Stimulated activated naive B cell treated with anti-CD40 and anti-IgM and Interleukin-4, amounts not matched to agents 10 μg/mL and 1 μg/mL and 100 μg/mL, for 72 hours (primary cell): ENCODE results near the gene DYSF.

ENCODE experiments used
- ATAC-seq, 2 donors: fragments of 150-1000 bp; cut with Tn5 transposase; replicated peaks; 2 replicates each; pipeline ENCODE4 v1.10.0; 2021; ENCODE audit warnings: moderate library complexity in 1 of 2
- DNase-seq: peaks from one replicate; pipeline ENCODE4 v3.0.0; 2021
- H3K27ac Mint-ChIP-seq: one replicate; pipeline ENCODE4 v1.8.0; 2022; ENCODE audit warnings: mild to moderate bottlenecking, mixed read lengths
- H3K27me3 Mint-ChIP-seq, 2 donors: one replicate each; pipeline ENCODE4 v1.8.0; 2022; ENCODE audit warnings: mixed read lengths in 2 of 2
- H3K36me3 Mint-ChIP-seq, 2 donors: one replicate each; pipeline ENCODE4 v1.8.0; 2022; ENCODE audit warnings: mixed read lengths in 2 of 2, mild to moderate bottlenecking in 1 of 2
- H3K4me1 Mint-ChIP-seq, 2 donors: one replicate each; pipeline ENCODE4 v1.8.0; 2022; ENCODE audit warnings: mixed read lengths in 2 of 2, mild to moderate bottlenecking in 1 of 2
- H3K4me3 Mint-ChIP-seq, 2 donors: one replicate each; pipeline ENCODE4 v1.8.0; 2022; ENCODE audit warnings: mild to moderate bottlenecking in 2 of 2, mixed read lengths in 2 of 2, moderate library complexity in 1 of 2
- H3K9me3 Mint-ChIP-seq, 2 donors: one replicate each; pipeline ENCODE4 v1.8.0; 2022; ENCODE audit warnings: mixed read lengths in 2 of 2, mild to moderate bottlenecking in 1 of 2

The DYSF gene

DNA sequence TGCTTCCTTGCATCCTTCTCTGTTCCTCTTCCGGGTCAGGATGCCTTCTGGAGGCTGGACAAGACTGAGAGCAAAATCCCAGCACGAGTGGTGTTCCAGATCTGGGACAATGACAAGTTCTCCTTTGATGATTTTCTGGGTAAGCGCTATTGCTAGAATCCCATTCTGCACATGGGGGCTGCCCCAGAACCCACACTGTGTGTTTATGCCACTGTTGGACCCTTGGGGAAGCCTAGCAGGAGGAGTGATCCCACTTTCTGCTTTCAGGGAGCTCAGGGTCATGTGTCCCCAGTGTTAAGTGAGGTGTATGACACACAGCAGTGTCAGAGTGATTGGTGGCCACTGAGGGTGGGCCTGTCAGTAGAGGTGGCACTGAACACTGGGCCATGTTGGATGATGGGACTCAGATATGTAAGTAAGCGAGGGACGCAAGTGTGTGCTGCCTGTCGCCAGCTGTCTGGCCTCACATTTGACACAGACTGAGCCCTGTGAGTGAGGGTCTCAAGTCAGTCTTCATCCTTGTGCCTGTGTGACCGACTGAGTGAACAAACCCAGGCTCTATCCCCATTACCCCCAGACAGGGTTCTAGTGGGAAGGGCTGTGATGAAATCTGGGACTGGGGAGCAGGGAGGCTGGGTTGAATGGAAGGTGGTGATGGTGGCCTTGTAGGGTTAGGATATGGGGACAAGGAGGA is 220.9 kb downstream of the DYSF start:
- no peaks in the 10 kb centered on the region for H3K9me3 Mint-ChIP-seq
- DNase-seq = no peak

DNA sequence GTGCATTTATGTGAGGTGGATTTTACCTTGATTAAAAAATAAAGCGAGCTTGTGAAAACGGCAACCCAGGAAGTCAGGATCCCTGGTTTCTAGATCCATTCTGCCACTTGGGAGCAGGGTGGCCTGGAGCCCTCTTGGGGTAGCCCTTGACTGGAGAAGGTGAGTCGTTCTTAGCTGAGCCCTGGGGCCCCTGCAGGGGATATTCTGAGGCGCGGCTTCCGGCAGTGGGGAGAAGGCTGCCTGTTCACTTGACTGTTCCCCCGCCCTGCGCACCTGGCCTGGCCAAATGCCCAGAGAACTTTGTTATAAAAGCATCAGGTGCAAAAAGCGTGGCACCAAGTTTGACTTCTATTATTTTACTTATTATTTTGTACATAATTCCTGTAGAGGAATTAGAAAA is 221.9 kb downstream of the DYSF start:
- Mint-ChIP-seq H3K36me3 (no peaks in the 10 kb centered on the region), H3K27me3 (peaks cover 18 to 22% of the 10 kb centered on the region in 2 donors), H3K27ac (no peak overlapping the region), H3K9me3 (no peaks in the 10 kb centered on the region), H3K4me1 (no peaks in the 10 kb centered on the region), H3K4me3 (no peak overlapping the region)
- ATAC-seq = no peak
- DNase-seq = no peak

More for the DNA sequence above, 220.9 kb downstream of the DYSF start:
- no peak for ATAC-seq
- H3K27ac Mint-ChIP-seq = no peak overlapping the region
- H3K4me1 Mint-ChIP-seq = no peaks in the 10 kb centered on the region
- no peaks in the 10 kb centered on the region for H3K36me3 Mint-ChIP-seq
- H3K4me3 Mint-ChIP-seq = no peak overlapping the region
- peaks cover 22 to 23% of the 10 kb centered on the region in 2 donors for H3K27me3 Mint-ChIP-seq

DNA sequence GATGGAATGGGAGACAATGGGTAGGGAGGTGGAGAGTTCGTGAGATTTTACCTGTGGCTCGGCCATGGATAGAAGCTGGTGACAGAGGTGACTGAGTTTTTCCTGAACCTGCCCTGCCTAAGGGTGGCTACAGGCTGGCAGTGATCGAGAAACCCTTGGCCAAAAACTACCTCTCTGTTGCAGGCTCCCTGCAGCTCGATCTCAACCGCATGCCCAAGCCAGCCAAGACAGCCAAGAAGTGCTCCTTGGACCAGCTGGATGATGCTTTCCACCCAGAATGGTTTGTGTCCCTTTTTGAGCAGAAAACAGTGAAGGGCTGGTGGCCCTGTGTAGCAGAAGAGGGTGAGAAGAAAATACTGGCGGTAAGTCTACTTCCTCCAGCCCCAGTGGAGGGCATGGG is 225.5 kb downstream of the DYSF start:
- ATAC-seq (no peak), DNase-seq (no peak)
- Mint-ChIP-seq H3K27ac (no peak overlapping the region), H3K4me3 (no peak overlapping the region), H3K36me3 (no peaks in the 10 kb centered on the region), H3K4me1 (no peaks in the 10 kb centered on the region), H3K9me3 (no peaks in the 10 kb centered on the region), H3K27me3 (peaks cover 11 to 24% of the 10 kb centered on the region in 2 donors)

DNA sequence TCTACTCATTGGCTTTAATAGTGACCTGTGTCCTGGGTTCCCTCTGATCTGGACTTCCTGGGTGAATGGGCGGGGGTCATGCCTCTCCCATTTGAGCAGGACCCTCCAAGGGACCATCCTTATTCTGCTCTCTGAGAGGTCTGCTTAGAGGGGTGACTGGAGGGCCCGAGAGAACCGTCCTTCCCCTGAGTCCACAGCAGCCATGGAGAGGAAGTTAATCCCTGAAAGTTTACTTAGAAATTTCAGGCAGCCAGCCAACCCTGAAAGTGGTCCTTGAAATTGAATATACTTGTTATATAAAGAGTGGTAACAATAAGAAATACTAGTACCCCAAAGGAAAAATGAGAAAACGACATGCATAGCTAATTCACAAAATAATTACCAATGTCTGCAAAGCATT is 226.1 kb downstream of the DYSF start:
- ATAC-seq (no peak), DNase-seq (no peak)
- no peaks in the 10 kb centered on the region for H3K9me3 Mint-ChIP-seq
- no peaks in the 10 kb centered on the region for H3K36me3 Mint-ChIP-seq
- peaks cover 6 to 18% of the 10 kb centered on the region in 2 donors for H3K27me3 Mint-ChIP-seq
- no peaks in the 10 kb centered on the region for H3K4me1 Mint-ChIP-seq
- H3K4me3 Mint-ChIP-seq = no peak overlapping the region
- no peak overlapping the region for H3K27ac Mint-ChIP-seq

DNA sequence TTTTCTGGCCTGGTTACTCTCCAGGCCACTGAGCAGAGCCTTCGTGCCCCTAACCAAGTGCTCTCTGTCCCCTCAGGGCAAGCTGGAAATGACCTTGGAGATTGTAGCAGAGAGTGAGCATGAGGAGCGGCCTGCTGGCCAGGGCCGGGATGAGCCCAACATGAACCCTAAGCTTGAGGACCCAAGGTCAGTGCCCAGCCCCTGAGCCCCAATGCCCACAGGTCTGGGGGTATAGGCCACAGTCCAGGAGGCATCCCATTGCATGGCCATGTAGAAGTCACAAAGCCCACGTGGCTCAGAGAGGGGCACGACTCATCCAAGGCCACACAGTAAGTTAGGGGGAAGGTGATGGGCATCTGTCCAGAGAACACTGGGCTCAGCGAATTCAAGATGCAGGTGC is 227.6 kb downstream of the DYSF start:
- Mint-ChIP-seq H3K36me3 (no peaks in the 10 kb centered on the region), H3K4me1 (no peaks in the 10 kb centered on the region), H3K4me3 (no peak overlapping the region), H3K27me3 (peaks cover 0 to 14% of the 10 kb centered on the region in 2 donors), H3K9me3 (no peaks in the 10 kb centered on the region), H3K27ac (no peak overlapping the region)
- DNase-seq = no peak
- ATAC-seq = no peak

DNA sequence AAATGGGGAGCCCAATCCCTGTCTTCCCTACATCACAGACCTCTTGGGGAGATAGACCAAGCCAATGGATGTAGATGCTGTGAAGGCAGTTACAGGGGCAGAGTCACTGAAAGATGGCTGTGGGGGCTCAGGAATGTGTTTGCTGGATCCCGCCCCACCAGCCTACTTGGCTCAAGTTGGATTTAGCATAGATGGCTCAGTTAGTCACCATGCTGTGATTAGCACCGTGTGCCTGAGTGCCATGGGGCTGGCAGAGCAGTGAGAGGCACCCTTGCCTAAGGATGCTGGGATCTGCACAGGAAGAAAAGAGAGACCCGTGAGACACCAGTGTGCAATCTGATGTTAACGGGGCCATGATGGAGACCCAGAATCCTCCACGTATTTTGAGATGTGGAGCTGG is 228.3 kb downstream of the DYSF start:
- no peaks in the 10 kb centered on the region for H3K9me3 Mint-ChIP-seq
- H3K27me3 Mint-ChIP-seq = peaks cover 0 to 14% of the 10 kb centered on the region in 2 donors
- no peak for DNase-seq
- no peak overlapping the region for H3K27ac Mint-ChIP-seq
- H3K36me3 Mint-ChIP-seq = no peaks in the 10 kb centered on the region
- no peak overlapping the region for H3K4me3 Mint-ChIP-seq
- no peaks in the 10 kb centered on the region for H3K4me1 Mint-ChIP-seq
- no peak for ATAC-seq

DNA sequence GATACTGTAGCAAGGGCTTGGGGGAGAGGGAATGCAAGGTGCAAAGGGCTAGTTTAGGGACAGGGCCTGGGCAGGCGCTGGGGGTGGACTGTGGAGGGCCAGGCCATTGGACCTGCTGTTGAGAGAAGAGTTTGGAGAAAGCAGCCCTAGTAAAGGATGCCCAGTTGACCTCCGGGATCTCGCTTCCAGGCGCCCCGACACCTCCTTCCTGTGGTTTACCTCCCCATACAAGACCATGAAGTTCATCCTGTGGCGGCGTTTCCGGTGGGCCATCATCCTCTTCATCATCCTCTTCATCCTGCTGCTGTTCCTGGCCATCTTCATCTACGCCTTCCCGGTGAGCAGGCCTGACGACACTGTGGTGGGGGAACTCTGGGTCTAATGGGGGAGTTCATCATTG is 229.0 kb downstream of the DYSF start:
- Mint-ChIP-seq H3K9me3 (no peaks in the 10 kb centered on the region), H3K27me3 (peaks cover 0 to 14% of the 10 kb centered on the region in 2 donors), H3K4me1 (no peaks in the 10 kb centered on the region), H3K4me3 (no peak overlapping the region), H3K27ac (no peak overlapping the region), H3K36me3 (no peaks in the 10 kb centered on the region)
- ATAC-seq = no peak
- DNase-seq = no peak

DNA sequence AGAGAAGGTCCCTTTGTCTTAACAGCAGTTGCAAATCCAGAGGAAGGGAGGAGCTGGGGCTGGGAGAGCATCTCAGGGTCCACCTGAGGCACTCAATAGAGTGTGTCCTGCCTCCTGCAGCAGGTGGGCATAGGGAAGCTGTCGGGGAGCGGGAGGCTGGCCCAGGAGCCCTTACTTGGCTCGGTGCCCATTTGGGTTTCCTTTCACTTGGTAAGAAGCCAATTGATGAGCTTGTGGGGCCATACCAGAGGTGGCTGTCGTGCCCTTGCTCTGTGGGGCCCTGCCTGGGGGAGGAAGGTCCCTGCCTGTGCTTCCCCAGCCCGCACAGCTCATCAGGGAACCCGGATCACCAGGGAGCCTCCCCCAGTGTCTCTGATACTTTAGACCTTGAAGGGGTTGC is 229.7 kb downstream of the DYSF start:
- H3K27me3 Mint-ChIP-seq = peaks cover 0 to 14% of the 10 kb centered on the region in 2 donors
- peaks cover 0 to 5% of the 10 kb centered on the region in 2 donors for H3K9me3 Mint-ChIP-seq
- DNase-seq (no peak), ATAC-seq (no peak)
- no peaks in the 10 kb centered on the region for H3K4me1 Mint-ChIP-seq
- H3K4me3 Mint-ChIP-seq = no peak overlapping the region
- H3K27ac Mint-ChIP-seq = no peak overlapping the region
- no peaks in the 10 kb centered on the region for H3K36me3 Mint-ChIP-seq

DNA sequence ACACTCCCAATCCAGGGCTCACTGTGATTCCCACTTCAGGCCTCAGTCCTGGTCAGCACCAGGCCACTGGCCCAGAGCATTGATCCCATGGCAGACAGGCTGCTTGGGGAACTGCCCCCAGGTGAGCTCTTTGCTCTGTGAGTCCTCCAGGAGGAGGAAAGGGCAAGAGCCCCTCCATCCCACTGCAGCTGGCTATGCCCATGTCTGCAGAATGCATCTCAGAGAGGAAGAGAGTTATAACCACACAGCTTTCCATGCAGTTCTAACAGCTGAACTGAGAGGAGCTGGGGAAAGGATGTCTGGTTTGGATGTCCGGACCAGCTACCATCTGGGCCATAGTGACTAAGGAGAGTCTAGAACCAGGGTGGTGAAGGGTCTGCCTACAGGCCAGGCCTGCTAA is 230.3 kb downstream of the DYSF start:
- H3K4me3 Mint-ChIP-seq = no peak overlapping the region
- no peaks in the 10 kb centered on the region for H3K36me3 Mint-ChIP-seq
- no peaks in the 10 kb centered on the region for H3K4me1 Mint-ChIP-seq
- no peak overlapping the region for H3K27ac Mint-ChIP-seq
- ATAC-seq (no peak), DNase-seq (no peak)
- H3K9me3 Mint-ChIP-seq = peaks cover 3 to 8% of the 10 kb centered on the region in 2 donors
- H3K27me3 Mint-ChIP-seq = peaks cover 4 to 10% of the 10 kb centered on the region in 2 donors

DNA sequence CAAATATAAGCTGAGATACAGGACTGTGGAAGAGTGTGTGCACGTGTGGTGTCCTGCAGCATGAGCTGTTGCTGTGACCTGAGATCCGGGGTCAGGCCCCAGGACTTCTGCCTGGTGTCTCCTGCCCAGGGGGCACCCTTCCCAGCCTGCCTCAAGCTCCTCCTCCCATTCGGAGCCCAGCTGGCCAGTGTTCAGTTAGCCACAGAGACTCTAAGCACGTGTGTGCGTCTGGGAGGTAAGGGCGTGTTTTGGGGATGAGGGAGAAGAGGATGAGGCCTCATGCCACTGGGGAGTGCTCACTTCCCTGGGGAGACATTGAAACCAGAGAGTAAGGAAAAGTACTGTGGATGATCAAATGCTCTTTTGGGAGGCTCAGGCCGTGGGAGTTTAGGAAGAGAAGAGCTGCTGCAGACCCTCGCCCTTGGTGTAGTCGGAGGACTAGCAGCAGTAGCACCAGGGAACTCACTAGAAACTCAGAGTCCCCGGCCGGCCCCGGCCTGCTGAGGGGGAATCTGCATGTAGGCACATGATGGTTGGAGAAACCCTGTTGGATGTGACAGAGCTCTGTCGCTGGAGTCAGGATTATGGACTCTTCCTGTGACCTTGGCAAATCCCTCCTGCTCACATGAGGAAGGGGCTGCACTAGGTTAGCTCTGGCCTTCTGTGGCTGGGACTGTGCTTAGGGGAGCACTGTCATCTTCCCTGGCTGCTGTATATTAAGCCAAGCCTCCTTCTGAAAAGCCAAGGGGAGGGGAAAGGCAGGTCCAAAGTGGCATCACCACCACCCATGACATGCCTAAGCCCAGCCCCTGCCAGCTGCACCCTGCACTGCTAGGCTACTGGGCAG is 231.1 kb downstream of the DYSF start:
- peaks cover 3 to 9% of the 10 kb centered on the region in 2 donors for H3K9me3 Mint-ChIP-seq
- H3K4me3 Mint-ChIP-seq = no peak overlapping the region
- DNase-seq (no peak), ATAC-seq (no peak)
- no peaks in the 10 kb centered on the region for H3K36me3 Mint-ChIP-seq
- no peak overlapping the region for H3K27ac Mint-ChIP-seq
- no peaks in the 10 kb centered on the region for H3K4me1 Mint-ChIP-seq
- peaks cover 5 to 7% of the 10 kb centered on the region in 2 donors for H3K27me3 Mint-ChIP-seq

DNA sequence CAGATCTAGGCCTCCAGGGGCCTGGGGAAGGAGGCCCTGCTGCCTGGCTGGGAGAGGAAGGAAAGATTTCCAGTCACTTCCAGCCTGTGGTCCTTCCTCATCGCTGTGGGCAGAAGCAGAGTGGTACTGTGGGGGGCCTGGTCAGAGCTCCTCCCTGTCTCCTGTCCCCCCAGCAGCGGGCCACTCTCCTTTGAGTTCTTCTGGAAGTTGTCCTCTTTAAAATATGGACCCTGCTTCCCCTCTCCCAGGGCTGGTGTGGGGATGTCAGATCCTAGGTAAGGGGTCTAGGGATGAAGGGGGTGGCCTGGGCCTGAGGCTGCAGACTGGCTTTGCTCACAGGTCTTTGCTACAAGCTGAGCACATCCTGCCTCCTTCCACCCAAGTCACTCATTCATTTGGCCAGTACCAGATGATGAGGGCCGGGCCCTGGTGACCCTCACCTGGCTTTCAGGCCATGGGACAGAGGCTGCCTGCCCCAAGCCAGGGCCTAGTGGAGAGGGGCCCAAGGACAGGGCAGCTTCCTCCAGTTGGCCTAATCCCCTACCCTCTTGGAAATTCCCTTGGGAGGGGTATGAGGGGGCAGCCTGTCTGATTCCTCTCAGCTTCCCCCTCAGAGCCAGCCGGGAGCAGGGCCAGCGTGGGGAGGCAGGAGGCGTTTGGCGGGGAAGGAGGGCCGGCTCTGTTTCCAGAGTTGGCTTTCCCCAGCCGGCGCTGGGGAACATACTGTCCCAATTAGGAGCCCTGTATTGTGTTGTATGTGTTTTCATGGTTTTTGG is 231.9 kb downstream of the DYSF start:
- DNase-seq = no peak
- Mint-ChIP-seq H3K9me3 (peaks cover 3 to 9% of the 10 kb centered on the region in 2 donors), H3K27ac (no peak overlapping the region), H3K36me3 (no peaks in the 10 kb centered on the region), H3K27me3 (peaks cover 5 to 7% of the 10 kb centered on the region in 2 donors), H3K4me1 (no peaks in the 10 kb centered on the region), H3K4me3 (no peak overlapping the region)
- ATAC-seq = no peak

DNA sequence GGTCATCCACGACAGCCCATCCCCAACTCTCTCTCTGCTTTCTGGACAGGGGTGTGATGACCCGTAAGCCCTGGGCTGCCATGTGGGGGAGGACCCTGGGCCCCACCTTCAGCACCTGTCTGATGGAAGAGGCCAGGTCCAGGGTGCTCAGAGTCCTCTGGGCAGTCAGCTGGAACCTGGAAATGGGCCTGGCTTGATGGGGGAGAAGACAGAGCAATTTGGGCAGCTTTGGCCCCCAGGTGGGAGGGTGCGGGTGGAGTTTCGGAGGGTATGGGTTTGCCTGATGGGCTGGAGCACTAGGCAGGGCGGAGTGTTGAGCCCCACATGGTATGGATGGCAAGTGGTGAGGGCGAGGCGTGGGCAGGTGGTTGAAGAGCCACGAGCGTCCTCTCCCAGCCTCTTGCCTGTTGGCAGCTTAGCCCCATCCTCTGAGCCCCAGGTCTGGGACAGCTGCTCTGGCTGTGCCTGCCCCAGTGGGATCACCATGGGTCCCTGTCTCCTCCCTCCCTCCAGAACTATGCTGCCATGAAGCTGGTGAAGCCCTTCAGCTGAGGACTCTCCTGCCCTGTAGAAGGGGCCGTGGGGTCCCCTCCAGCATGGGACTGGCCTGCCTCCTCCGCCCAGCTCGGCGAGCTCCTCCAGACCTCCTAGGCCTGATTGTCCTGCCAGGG is 232.7 kb downstream of the DYSF start:
- Mint-ChIP-seq H3K4me1 (no peaks in the 10 kb centered on the region), H3K9me3 (peaks cover 3 to 9% of the 10 kb centered on the region in 2 donors), H3K36me3 (no peaks in the 10 kb centered on the region), H3K27me3 (peaks cover 5 to 7% of the 10 kb centered on the region in 2 donors), H3K27ac (no peak overlapping the region), H3K4me3 (no peak overlapping the region)
- no peak for ATAC-seq
- no peak for DNase-seq

DNA sequence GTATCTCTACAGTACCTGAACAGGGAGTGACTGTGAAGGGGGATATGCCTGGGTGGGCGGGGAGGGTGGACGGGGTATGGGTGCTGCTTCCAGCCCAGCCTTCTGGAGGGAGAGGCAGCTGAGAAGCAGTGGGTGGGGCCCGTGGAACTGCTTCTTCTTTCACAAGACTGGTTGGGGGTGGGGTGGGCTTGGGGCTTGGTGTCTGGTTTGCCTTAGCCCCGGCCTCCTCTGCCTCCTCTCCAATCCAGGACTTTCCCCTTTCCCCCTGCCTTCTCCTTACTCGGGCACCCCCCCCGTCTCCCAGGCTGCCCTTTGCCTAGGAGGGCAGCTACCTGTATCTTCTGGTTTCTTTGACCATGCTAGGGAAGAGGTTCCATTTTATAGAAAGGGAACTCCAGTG is 233.4 kb downstream of the DYSF start:
- Mint-ChIP-seq H3K36me3 (no peaks in the 10 kb centered on the region), H3K27ac (no peak overlapping the region), H3K27me3 (peaks cover 5% of the 10 kb centered on the region in 2 donors), H3K4me1 (no peaks in the 10 kb centered on the region), H3K9me3 (peaks cover 3 to 9% of the 10 kb centered on the region in 2 donors), H3K4me3 (no peak overlapping the region)
- ATAC-seq = no peak
- no peak for DNase-seq

DNA sequence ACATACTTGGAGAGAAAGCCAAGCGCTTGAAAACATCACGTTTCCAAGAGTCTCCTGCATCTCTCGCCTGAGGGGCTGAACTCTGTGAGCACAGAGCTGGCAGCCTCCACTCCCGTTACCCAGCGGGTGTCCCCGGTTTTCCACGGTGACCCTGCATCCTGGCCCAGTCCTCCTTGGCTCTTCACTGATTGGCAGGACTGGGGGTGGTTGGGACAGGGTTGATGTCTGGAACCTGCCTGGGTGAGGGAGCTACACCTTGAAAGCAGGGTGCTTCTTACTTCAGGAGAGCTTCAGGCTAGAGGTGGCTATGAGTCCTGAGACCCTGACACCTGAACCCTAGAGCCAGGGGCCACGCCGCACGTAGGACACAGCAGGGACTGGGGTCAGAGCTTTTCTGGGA is 234.1 kb downstream of the DYSF start:
- no peaks in the 10 kb centered on the region for H3K36me3 Mint-ChIP-seq
- DNase-seq (no peak), ATAC-seq (no peak)
- H3K4me1 Mint-ChIP-seq = no peaks in the 10 kb centered on the region
- peaks cover 3 to 9% of the 10 kb centered on the region in 2 donors for H3K9me3 Mint-ChIP-seq
- H3K27me3 Mint-ChIP-seq = peaks cover 5 to 10% of the 10 kb centered on the region in 2 donors
- no peak overlapping the region for H3K27ac Mint-ChIP-seq
- H3K4me3 Mint-ChIP-seq = no peak overlapping the region
